ENCODE results near the gene ID4. TPM values are rescaled to one million over a fixed set of nuclear protein-coding genes. Genes with fewer than 3 reads are reported as not detected.

Gene ID4
- total and polyA plus RNA-seq, 2 of the 4 experiments (the other 2 are of a cell fraction) = 3.0 to 3.6 TPM

- peaks cover 2 to 5% of the 10 kb centered on the region in 2 experiments; a peak in 2 of 4 replicates for H3K79me1 ChIP-seq (ENCODE audit: low read depth in 1 of 2, low read length in 2 of 2)
- peak overlapping the region; percentile 51 for H3K18ac ChIP-seq (ENCODE audit: low read depth, low read length)
- H3K9ac ChIP-seq (ENCODE audit: low read depth, low read length) = peak overlapping the region; percentile 42
- peak overlapping the region; percentile 89 for H3K4ac ChIP-seq (ENCODE audit: low read depth, low read length)
- no peak overlapping the region for H2AK9ac ChIP-seq (replicated peaks; ENCODE audit: low read depth, low read length, poor library complexity)
- BruUV-seq (replicated peaks) = no TSS peak
- H3K4me1 ChIP-seq (ENCODE audit: control insufficient read depth, insufficient read depth, low read length) = peaks cover 2% of the 10 kb centered on the region
- H3K4me2 ChIP-seq (ENCODE audit: low read depth, low read length) = peak overlapping the region; percentile 89
- H2BK20ac ChIP-seq (ENCODE audit: low read depth, low read length) = peak overlapping the region; percentile 48
- no peaks in the 10 kb centered on the region for H4K20me1 ChIP-seq (ENCODE audit: insufficient read depth, low read length)
- H3K27me3 ChIP-seq (ENCODE audit: control insufficient read depth, insufficient read depth, low read length) = no peaks in the 10 kb centered on the region
- peak overlapping the region; percentile 20 for H2BK5ac ChIP-seq (ENCODE audit: low read depth, low read length, poor library complexity, severe bottlenecking)
- TF ChIP-seq MAFK (IDR thresholded peaks at IDR 0.05; ENCODE audit: low read depth, low read length) (no peak), POLR2A (IDR thresholded peaks at IDR 0.05; ENCODE audit: low read depth, low read length) (peak; percentile 54; the same call in 1 of the 2 replicates)
- no peaks in the 10 kb centered on the region for H3K9me3 ChIP-seq (ENCODE audit: control insufficient read depth, insufficient read depth, low read length)
- peak overlapping the region; percentile 45; the same call in 1 of the 2 replicates for H2AK5ac ChIP-seq (ENCODE audit: low read depth, low read length)
- no peaks in the 10 kb centered on the region for H3K36me3 ChIP-seq (ENCODE audit: control insufficient read depth, insufficient read depth, low read length)
- no peaks in the 10 kb centered on the region for H3K9me1 ChIP-seq (ENCODE audit: insufficient read depth, low read length)
- H3K27ac ChIP-seq (ENCODE audit: insufficient read depth, low read length) = peak overlapping the region; percentile 79
- in situ Hi-C loops (cut with MboI; ENCODE audit: low sequenced_read_pairs) (no loop called here), intact Hi-C loops (cut with micrococcal nuclease) (loop anchor here (1.0 to 5.0 kb wide), 2 partner anchors 34 to 81 kb away; partner anchors contain the start of gene ID4), dilution Hi-C loops (cut with HindIII; ENCODE audit: low sequenced_read_pairs, unreplicated experiment) (no loop called here)
- H2BK120ac ChIP-seq (ENCODE audit: low read depth, low read length) = peak overlapping the region; percentile 71
- H2BK15ac ChIP-seq (ENCODE audit: low read depth, low read length) = peak overlapping the region; percentile 92; the same call in 2 of the 3 replicates
- peak overlapping the region; percentile 44 for H3K4me3 ChIP-seq (ENCODE audit: insufficient read depth, low read depth, low read length)
- no CpG with 5 or more reads among the region's 9 CpGs for WGBS, 2 experiments (ENCODE audit: extremely low coverage in 2 of 2, insufficient read length in 1 of 2)
- ChIA-PET CTCF (no interaction called here), POLR2A (ENCODE audit: unreplicated experiment) (interaction anchor here (0.5 to 0.7 kb wide), 2 partner anchors 31 to 33 kb away, joined by 3 read pairs; no protein-coding TSS in a partner anchor)
- DNase-seq = peak; percentile 19
- H4K91ac ChIP-seq (ENCODE audit: insufficient read depth, low read depth, low read length) = peak overlapping the region; percentile 75
- no peak for ATAC-seq (ENCODE audit: low read depth)
- H4K5ac ChIP-seq (ENCODE audit: low read depth, low read length) = 0 out of 2 replicates have a peak overlapping the region, but pooled peaks have one; percentile 25
- peak overlapping the region; percentile 96 for H3K56ac ChIP-seq (ENCODE audit: extremely low read depth, insufficient read depth, low read length)
- peak overlapping the region; percentile 84 for H2AFZ ChIP-seq (replicated peaks; ENCODE audit: low read length, poor library complexity)
- peak overlapping the region; percentile 50 for H3K23ac ChIP-seq (ENCODE audit: low read depth, low read length)
- peak overlapping the region; percentile 75 to 91 for H4K8ac ChIP-seq (ENCODE audit: low read depth in 2 of 2, low read length in 2 of 2)
- peak overlapping the region; percentile 79 for H3K14ac ChIP-seq (replicated peaks; ENCODE audit: low read depth, low read length)
Observed at GRCh38 chr6:19803331-19804204, 33.6 kb upstream of the ID4 start.
